ENCODE data around the gene TRIM63. TPM values are rescaled to one million over a fixed set of nuclear protein-coding genes. Genes with fewer than 3 reads are reported as not detected.
"Not testable (repeated sequence)": the region's sequence is repeated elsewhere in the genome, so short reads cannot be mapped to it uniquely, and the experiment has no call there.

Gene TRIM63
- total and polyA plus RNA-seq, 2 of the 8 experiments (the other 6 are each of a cell fraction or from before 2014, with no cell fraction given), result not detected

DNA sequence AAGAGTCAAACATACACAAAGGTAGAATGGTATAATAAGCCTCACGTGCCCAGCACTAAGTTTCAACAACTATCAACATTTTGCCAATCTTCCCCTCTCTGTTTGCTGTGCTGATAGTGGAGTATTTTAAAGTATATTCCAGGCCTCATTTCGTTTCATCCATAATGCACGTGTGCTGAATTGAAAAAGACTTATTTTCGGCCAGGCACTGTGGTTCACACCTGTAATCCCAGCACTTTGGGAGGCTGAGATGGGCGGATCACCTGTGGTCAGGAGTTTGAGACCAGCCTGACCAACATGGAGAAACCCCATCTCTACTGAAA is 37.8 kb upstream of the TRIM63 start:
- not testable (repeated sequence) for H3K4me1 ChIP-seq (replicated peaks in 1 of 4; ENCODE audit: control insufficient read depth in 3 of 4, insufficient read depth in 4 of 4, low read length in 3 of 4); FAIRE-seq; H3K23me2 ChIP-seq (ENCODE audit: low read depth, low read length)

More for the DNA sequence above, 37.8 kb upstream of the TRIM63 start:
- not testable (repeated sequence) for DNase-seq (ENCODE audit: low read depth in 1 of 2, low spot score in 2 of 2); H2BK20ac ChIP-seq (ENCODE audit: low read length); H2BK5ac ChIP-seq (ENCODE audit: low read depth, low read length); H3K27ac ChIP-seq (ENCODE audit: low read depth, low read length); H4K20me1 ChIP-seq (replicated peaks in 1 of 2; ENCODE audit: control insufficient read depth in 1 of 2, insufficient read depth in 2 of 2, low read length in 2 of 2); H3K27me3 ChIP-seq (replicated peaks in 1 of 4; ENCODE audit: control insufficient read depth in 3 of 4, extremely low read depth in 1 of 4, insufficient read depth in 3 of 4, low read length in 3 of 4); H3K79me2 ChIP-seq (ENCODE audit: control insufficient read depth in 1 of 2, insufficient read depth in 2 of 2, low read length in 2 of 2); H4K91ac ChIP-seq (replicated peaks; ENCODE audit: insufficient read length, low read length); H2BK120ac ChIP-seq (replicated peaks; ENCODE audit: low read depth, low read length); H3K4ac ChIP-seq (replicated peaks; ENCODE audit: insufficient read length, low read depth, low read length); H3K79me1 ChIP-seq (ENCODE audit: low read depth, low read length); H3K18ac ChIP-seq (ENCODE audit: extremely low read depth, low read length); H2BK12ac ChIP-seq (ENCODE audit: low read depth, low read length); H3K9ac ChIP-seq (replicated peaks in 1 of 4; ENCODE audit: extremely low read depth in 1 of 4, low read depth in 3 of 4, low read length in 3 of 4); H3K14ac ChIP-seq (ENCODE audit: insufficient read length); H3K36me3 ChIP-seq (ENCODE audit: control insufficient read depth in 2 of 4, insufficient read depth in 4 of 4, low read length in 3 of 4); H3K56ac ChIP-seq (replicated peaks; ENCODE audit: insufficient read length, low read depth, low read length); H3K23ac ChIP-seq (ENCODE audit: insufficient read length); H4K8ac ChIP-seq (ENCODE audit: extremely low read depth, insufficient read depth, low read length); H2BK15ac ChIP-seq (ENCODE audit: low read length); H2AK5ac ChIP-seq (ENCODE audit: low read depth, low read length); H4K5ac ChIP-seq (ENCODE audit: insufficient read length, low read depth, low read length); H2AFZ ChIP-seq (ENCODE audit: low read length); H3K9me3 ChIP-seq (ENCODE audit: insufficient read depth in 2 of 2, low read depth in 1 of 2, low read length in 1 of 2); H3K4me2 ChIP-seq (ENCODE audit: insufficient read depth in 1 of 2, low read depth in 2 of 2, low read length in 2 of 2); H3K4me3 ChIP-seq (ENCODE audit: extremely low read depth in 1 of 4, insufficient read depth in 2 of 4, low read depth in 3 of 4, low read length in 4 of 4)
- ChIA-PET POLR2A (ENCODE audit: partially characterized antibody) (interaction anchor here (1.0 kb wide), 1 partner anchor 34 kb away, joined by 3 read pairs; no protein-coding TSS in a partner anchor), CTCF (ENCODE audit: partially characterized antibody) (interaction anchor here (0.7 to 11.4 kb wide), 16 partner anchors 10 to 298 kb away, joined by 3 to 154 read pairs (median 4); partner anchors contain the start of genes CATSPER4, SH3BGRL3 and TRIM63)
- whole genome bisulfite sequencing, 2 experiments (ENCODE audit: extremely low coverage in 1 of 2, insufficient coverage in 1 of 2, insufficient read length in 1 of 2, insufficient replicate concordance in 2 of 2, low coverage in 1 of 2, low lambda C conversion rate in 2 of 2, missing lambda C conversion rate in 1 of 2), result 44% methylated on average over 5 of the region's 5 CpGs; no CpG with 5 or more reads in 1 of the 2 experiments

All from H1 (cell line).